Measurements from ENCODE around the gene ANKRD37. TPM values are rescaled to one million over a fixed set of nuclear protein-coding genes. Genes with fewer than 3 reads are reported as not detected.

ANKRD37 gene
- total and polyA plus RNA-seq, 7 donors: 8.9 to 28.8 (median 12.2) TPM

- intact Hi-C loops (cut with DNase I): loop anchor here (1.0 to 10.0 kb wide), 5 partner anchors 29 to 251 kb away; partner anchors contain the start of genes CFAP97, SLC25A4 and UFSP2
- peak; percentile 99 for DNase-seq
- H3K27me3 ChIP-seq: no peaks in the 10 kb centered on the region
- peaks cover 0 to 38% (median 11%) of the 10 kb centered on the region in 4 donors for H3K4me1 ChIP-seq
- peak overlapping the region; percentile 94 to 100 (median 98) for H3K27ac ChIP-seq
- TF ChIP-seq POLR2A (IDR thresholded peaks at IDR 0.05) (peak; percentile 59 to 65), EP300 (IDR thresholded peaks at IDR 0.05) (peak in 3 of 4 donors; percentile 70 to 94 (median 85)), POLR2AphosphoS5 (IDR thresholded peaks at IDR 0.05) (peak; percentile 88 to 94 (median 91))
- TF ChIP-seq, protein P1, sequence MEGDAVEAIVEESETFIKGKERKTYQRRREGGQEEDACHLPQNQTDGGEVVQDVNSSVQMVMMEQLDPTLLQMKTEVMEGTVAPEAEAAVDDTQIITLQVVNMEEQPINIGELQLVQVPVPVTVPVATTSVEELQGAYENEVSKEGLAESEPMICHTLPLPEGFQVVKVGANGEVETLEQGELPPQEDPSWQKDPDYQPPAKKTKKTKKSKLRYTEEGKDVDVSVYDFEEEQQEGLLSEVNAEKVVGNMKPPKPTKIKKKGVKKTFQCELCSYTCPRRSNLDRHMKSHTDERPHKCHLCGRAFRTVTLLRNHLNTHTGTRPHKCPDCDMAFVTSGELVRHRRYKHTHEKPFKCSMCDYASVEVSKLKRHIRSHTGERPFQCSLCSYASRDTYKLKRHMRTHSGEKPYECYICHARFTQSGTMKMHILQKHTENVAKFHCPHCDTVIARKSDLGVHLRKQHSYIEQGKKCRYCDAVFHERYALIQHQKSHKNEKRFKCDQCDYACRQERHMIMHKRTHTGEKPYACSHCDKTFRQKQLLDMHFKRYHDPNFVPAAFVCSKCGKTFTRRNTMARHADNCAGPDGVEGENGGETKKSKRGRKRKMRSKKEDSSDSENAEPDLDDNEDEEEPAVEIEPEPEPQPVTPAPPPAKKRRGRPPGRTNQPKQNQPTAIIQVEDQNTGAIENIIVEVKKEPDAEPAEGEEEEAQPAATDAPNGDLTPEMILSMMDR (IDR thresholded peaks at IDR 0.05): no peak
- WGBS, 2 donors: 0% methylated on average over 98 of the region's 98 CpGs
- H3K36me3 ChIP-seq: peaks cover 0 to 21% (median 4%) of the 10 kb centered on the region in 4 donors
- no peaks in the 10 kb centered on the region for H3K9me3 ChIP-seq
- H3K4me3 ChIP-seq: peak overlapping the region; percentile 55 to 80 (median 72)
Measured at GRCh38 chr4:185395956-185396723, 501 bp upstream of the ANKRD37 start.

- H3K27ac ChIP-seq: peak overlapping the region; percentile 21 to 100 (median 70)
- peaks cover 0 to 38% (median 11%) of the 10 kb centered on the region in 4 donors for H3K4me1 ChIP-seq
- no peak for DNase-seq
- H3K36me3 ChIP-seq: peaks cover 0 to 45% (median 10%) of the 10 kb centered on the region in 4 donors
- intact Hi-C loops (cut with DNase I): loop anchor here (5.0 to 10.0 kb wide), 2 partner anchors 194 to 254 kb away; partner anchors contain the start of gene SLC25A4
- TF ChIP-seq POLR2AphosphoS5 (IDR thresholded peaks at IDR 0.05) (no peak), EP300 (IDR thresholded peaks at IDR 0.05) (no peak), POLR2A (IDR thresholded peaks at IDR 0.05) (no peak)
- TF ChIP-seq, protein P1 (IDR thresholded peaks at IDR 0.05): no peak
- H3K9me3 ChIP-seq: no peaks in the 10 kb centered on the region
- H3K4me3 ChIP-seq: no peak overlapping the region
- 59 to 71% methylated on average over 2 of the region's 2 CpGs for WGBS, 2 donors
- H3K27me3 ChIP-seq: no peaks in the 10 kb centered on the region
Measured at GRCh38 chr4:185398618-185399017, 2.0 kb downstream of the ANKRD37 start.

DNA sequence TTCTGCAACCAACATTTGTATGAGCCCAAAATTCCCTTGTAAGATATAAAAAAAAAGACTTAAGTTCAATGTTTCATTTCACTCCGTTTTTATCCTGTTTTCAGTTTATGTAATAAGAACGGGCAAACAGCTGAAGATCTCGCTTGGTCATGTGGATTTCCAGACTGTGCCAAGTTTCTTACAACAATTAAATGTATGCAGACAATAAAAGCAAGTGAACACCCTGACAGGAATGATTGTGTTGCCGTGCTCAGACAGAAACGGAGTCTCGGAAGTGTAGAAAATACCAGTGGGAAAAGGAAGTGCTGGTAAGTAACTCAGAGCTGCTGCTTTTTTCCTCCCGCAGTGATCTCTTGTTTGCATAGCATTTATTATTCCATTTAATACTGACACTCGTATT is 2.8 kb downstream of the ANKRD37 start:
- 18 to 63% methylated on average over 8 of the region's 8 CpGs for WGBS, 2 donors
- DNase-seq: no peak
- peaks cover 0 to 52% (median 10%) of the 10 kb centered on the region in 4 donors for H3K36me3 ChIP-seq
- H3K27me3 ChIP-seq: no peaks in the 10 kb centered on the region
- no peak overlapping the region for H3K4me3 ChIP-seq
- peak overlapping the region in 3 of 4 donors; percentile 21 to 99 (median 31) for H3K27ac ChIP-seq
- intact Hi-C loops (cut with DNase I): loop anchor here (5.0 to 10.0 kb wide), 2 partner anchors 193 to 255 kb away; partner anchors contain the start of gene SLC25A4
- no peak for TF ChIP-seq EP300 (IDR thresholded peaks at IDR 0.05)
- H3K9me3 ChIP-seq: no peaks in the 10 kb centered on the region
- H3K4me1 ChIP-seq: peaks cover 0 to 35% (median 11%) of the 10 kb centered on the region in 4 donors

DNA sequence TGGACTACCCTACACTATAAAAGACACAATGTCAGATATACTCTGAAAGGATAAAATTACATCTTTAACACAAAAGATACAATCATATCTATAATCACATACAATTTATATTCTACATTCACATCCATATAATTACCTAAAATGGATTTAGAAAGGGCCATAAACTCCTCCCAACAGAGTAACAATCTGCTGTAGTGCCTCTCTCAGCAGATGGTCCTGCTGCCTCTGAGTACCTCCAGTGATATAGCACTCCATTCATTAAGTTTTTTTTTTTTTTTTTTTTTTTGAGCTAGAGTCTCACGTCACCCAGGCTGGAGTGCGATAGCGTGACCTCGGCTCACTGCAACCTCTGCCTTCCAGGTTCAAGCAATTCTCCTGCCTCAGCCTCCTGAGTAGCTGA is 7.4 kb downstream of the ANKRD37 start:
- Histone ChIP-seq H3K36me3 (peaks cover 3 to 95% (median 12%) of the 10 kb centered on the region in 4 donors), H3K4me3 (no peak overlapping the region), H3K9me3 (no peaks in the 10 kb centered on the region), H3K27ac (no peak overlapping the region), H3K4me1 (peaks cover 0 to 7% (median 0%) of the 10 kb centered on the region in 4 donors), H3K27me3 (no peaks in the 10 kb centered on the region)
- intact Hi-C loops (cut with DNase I): no loop called here
- WGBS, 2 donors: 96 to 99% methylated on average over 4 of the region's 4 CpGs
- DNase-seq: no peak
- no peak for TF ChIP-seq EP300 (IDR thresholded peaks at IDR 0.05)
- TF ChIP-seq POLR2AphosphoS5 (IDR thresholded peaks at IDR 0.05): no peak
- TF ChIP-seq, protein P1 (IDR thresholded peaks at IDR 0.05): no peak
- no peak for TF ChIP-seq POLR2A (IDR thresholded peaks at IDR 0.05)

DNA sequence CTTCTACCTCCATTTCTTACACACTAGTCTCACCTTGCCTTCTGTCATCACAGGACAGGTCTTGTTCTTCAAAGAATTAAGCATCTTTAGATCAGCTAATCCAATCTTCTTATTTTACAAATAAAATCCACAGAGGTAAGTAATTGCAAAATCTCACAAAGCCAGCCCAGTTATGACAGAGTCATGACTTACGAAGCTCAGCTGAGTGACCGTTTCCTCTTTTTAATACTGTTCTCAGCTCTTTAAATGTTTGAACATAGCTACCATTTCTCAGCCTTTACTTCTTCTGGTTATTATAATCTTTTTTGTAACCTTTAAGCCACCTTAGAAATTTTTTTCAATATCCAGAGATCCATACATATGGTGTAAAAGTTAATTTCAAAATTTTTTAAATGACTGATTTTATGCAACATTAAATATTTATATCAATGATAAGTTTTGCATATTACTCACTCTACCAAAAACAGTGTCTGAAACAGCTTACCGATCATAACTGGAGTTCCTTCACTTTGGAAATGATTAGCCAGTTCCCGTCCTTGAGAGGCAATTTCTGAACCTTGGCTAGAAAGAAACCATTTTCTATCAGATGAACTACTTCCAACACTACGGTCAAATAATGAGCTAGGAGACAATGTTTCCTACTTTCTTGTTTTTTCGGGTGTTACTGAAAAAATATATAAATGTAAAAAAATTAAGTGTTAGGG is 8.8 kb downstream of the ANKRD37 start:
- Histone ChIP-seq H3K27me3 (no peaks in the 10 kb centered on the region), H3K9me3 (no peaks in the 10 kb centered on the region), H3K4me1 (no peaks in the 10 kb centered on the region), H3K27ac (no peak overlapping the region), H3K36me3 (peaks cover 2 to 93% (median 13%) of the 10 kb centered on the region in 4 donors), H3K4me3 (no peak overlapping the region)
- TF ChIP-seq EP300 (IDR thresholded peaks at IDR 0.05): no peak
- no peak for TF ChIP-seq POLR2A (IDR thresholded peaks at IDR 0.05)
- TF ChIP-seq, protein P1 (IDR thresholded peaks at IDR 0.05): no peak
- TF ChIP-seq POLR2AphosphoS5 (IDR thresholded peaks at IDR 0.05): no peak
- WGBS, 2 donors: 88 to 92% methylated on average over 6 of the region's 6 CpGs
- intact Hi-C loops (cut with DNase I): no loop called here
- DNase-seq: no peak
